22Rv1 (cell line): ENCODE data around the gene RIIAD1.
"Not testable (repeated sequence)": the region's sequence is repeated elsewhere in the genome, so short reads cannot be mapped to it uniquely, and the experiment has no call there.

Source experiments
- ZFX ChIP-seq: fragments of 450-650 bp; IDR thresholded peaks from 2 replicates; pipeline ENCODE4 v1.6.1; 2017; ENCODE audit warnings: antibody characterized with exemption, borderline replicate concordance
- TF ChIP-seq, protein P1 (sequence below): fragments of 450-650 bp; IDR thresholded peaks from 2 replicates; pipeline ENCODE4 v1.5.1; 2017; ENCODE audit warnings: mild to moderate bottlenecking

DNA sequence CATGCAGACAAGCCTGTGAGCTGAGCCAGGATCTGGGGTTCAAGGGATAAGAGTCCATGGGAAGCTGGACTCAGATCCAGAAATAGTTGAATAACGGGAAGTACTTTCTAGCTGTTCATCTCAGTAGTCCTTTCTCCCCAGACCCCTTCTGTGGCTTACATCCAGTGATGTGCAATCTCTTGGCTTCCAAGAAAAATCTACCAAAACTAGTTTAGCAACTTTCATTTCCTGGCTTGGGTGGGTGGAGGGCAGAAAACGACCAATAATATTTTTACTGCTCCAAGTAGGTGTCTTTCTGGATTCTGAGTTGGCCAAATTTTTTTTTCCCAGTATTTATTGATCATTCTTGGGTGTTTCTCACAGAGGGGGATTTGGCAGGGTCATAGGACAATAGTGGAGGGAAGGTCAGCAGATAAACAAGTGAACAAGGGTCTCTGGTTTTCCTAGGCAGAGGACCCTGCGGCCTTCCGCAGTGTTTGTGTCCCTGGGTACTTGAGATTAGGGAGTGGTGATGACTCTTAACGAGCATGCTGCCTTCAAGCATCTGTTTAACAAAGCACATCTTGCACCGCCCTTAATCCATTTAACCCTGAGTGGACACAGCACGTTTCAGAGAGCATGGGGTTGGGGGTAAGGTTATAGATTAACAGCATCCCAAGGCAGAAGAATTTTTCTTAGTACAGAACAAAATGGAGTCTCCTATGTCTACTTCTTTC is 47.2 kb downstream of the RIIAD1 start:
- TF ChIP-seq, protein P1, sequence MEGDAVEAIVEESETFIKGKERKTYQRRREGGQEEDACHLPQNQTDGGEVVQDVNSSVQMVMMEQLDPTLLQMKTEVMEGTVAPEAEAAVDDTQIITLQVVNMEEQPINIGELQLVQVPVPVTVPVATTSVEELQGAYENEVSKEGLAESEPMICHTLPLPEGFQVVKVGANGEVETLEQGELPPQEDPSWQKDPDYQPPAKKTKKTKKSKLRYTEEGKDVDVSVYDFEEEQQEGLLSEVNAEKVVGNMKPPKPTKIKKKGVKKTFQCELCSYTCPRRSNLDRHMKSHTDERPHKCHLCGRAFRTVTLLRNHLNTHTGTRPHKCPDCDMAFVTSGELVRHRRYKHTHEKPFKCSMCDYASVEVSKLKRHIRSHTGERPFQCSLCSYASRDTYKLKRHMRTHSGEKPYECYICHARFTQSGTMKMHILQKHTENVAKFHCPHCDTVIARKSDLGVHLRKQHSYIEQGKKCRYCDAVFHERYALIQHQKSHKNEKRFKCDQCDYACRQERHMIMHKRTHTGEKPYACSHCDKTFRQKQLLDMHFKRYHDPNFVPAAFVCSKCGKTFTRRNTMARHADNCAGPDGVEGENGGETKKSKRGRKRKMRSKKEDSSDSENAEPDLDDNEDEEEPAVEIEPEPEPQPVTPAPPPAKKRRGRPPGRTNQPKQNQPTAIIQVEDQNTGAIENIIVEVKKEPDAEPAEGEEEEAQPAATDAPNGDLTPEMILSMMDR, result not testable (repeated sequence)
- not testable (repeated sequence) for TF ChIP-seq ZFX
